DND-41 (cell line): ENCODE data around the gene RAB26.

ENCODE experiments used
- ATAC-seq: fragments of 200-7000 bp; cut with Tn5 transposase; 3 replicates; pipeline ENCODE4 v1.9.1; 2021; ENCODE audit warnings: low read depth; ENCODE audit not compliant: insufficient read depth
- DNase-seq: peaks from one replicate; pipeline ENCODE4 v3.0.0-alpha.2; 2020
- H2AFZ ChIP-seq: 2 replicates; pipeline ENCODE4 v1.6.0; 2012; ENCODE audit warnings: low read depth, low read length
- H3K27ac ChIP-seq: 2 replicates; pipeline ENCODE4 v1.5.1; 2012; ENCODE audit warnings: low read length, inconsistent platforms
- H3K27me3 ChIP-seq: fragments of 200-600 bp; sonication (generic); 2 replicates; pipeline ENCODE4 v1.6.0; 2012; ENCODE audit warnings: low read length, mild to moderate bottlenecking, inconsistent platforms; ENCODE audit not compliant: insufficient read depth, poor library complexity
- H3K36me3 ChIP-seq: 2 replicates; pipeline ENCODE4 v1.5.1; 2012; ENCODE audit warnings: low read length, inconsistent platforms; ENCODE audit not compliant: insufficient read depth
- H3K4me1 ChIP-seq: 2 replicates; pipeline ENCODE4 v1.5.1; 2012; ENCODE audit warnings: mild to moderate bottlenecking, low read length; ENCODE audit not compliant: insufficient read depth
- H3K4me2 ChIP-seq: 2 replicates; pipeline ENCODE4 v1.6.0; 2012; ENCODE audit warnings: mild to moderate bottlenecking, moderate library complexity, low read length, inconsistent platforms; ENCODE audit not compliant: insufficient read depth
- H3K4me3 ChIP-seq, 2 experiments: fragments of 200-600 bp in 1 of 2; shearing (Covaris generic) in 1 of 2; 2 replicates each; pipeline ENCODE4 v1.5.1; 2012 to 2016; ENCODE audit warnings: inconsistent platforms in 2 of 2, low read length in 2 of 2, mild to moderate bottlenecking in 2 of 2, low read depth in 1 of 2, moderate library complexity in 1 of 2
- H3K79me2 ChIP-seq: 2 replicates; pipeline ENCODE4 v1.6.0; 2012; ENCODE audit warnings: low read length, inconsistent platforms; ENCODE audit not compliant: insufficient read depth
- H3K9ac ChIP-seq: 2 replicates; pipeline ENCODE4 v1.6.0; 2012; ENCODE audit warnings: low read depth, mild to moderate bottlenecking, inconsistent platforms, low read length, moderate library complexity
- H3K9me3 ChIP-seq: 2 replicates; pipeline ENCODE4 v1.5.1; 2012; ENCODE audit warnings: low read length, moderate library complexity, mild to moderate bottlenecking, inconsistent platforms; ENCODE audit not compliant: insufficient read depth, severe bottlenecking
- H4K20me1 ChIP-seq: 2 replicates; pipeline ENCODE4 v1.6.0; 2012; ENCODE audit warnings: low read length; ENCODE audit not compliant: insufficient read depth
- EZH2 ChIP-seq: IDR thresholded peaks from 3 replicates; pipeline ENCODE4 v1.6.1; 2012; ENCODE audit warnings: borderline replicate concordance, low read depth, mild to moderate bottlenecking, moderate library complexity, low read length, inconsistent platforms; ENCODE audit not compliant: severe bottlenecking
- TF ChIP-seq, protein P1 (sequence below): IDR thresholded peaks from 2 replicates; pipeline ENCODE4 v1.5.1; 2012; ENCODE audit warnings: borderline replicate concordance, low read length, moderate library complexity, mild to moderate bottlenecking; ENCODE audit not compliant: poor library complexity, severe bottlenecking; ENCODE audit errors: extremely low read depth

The RAB26 gene

DNA sequence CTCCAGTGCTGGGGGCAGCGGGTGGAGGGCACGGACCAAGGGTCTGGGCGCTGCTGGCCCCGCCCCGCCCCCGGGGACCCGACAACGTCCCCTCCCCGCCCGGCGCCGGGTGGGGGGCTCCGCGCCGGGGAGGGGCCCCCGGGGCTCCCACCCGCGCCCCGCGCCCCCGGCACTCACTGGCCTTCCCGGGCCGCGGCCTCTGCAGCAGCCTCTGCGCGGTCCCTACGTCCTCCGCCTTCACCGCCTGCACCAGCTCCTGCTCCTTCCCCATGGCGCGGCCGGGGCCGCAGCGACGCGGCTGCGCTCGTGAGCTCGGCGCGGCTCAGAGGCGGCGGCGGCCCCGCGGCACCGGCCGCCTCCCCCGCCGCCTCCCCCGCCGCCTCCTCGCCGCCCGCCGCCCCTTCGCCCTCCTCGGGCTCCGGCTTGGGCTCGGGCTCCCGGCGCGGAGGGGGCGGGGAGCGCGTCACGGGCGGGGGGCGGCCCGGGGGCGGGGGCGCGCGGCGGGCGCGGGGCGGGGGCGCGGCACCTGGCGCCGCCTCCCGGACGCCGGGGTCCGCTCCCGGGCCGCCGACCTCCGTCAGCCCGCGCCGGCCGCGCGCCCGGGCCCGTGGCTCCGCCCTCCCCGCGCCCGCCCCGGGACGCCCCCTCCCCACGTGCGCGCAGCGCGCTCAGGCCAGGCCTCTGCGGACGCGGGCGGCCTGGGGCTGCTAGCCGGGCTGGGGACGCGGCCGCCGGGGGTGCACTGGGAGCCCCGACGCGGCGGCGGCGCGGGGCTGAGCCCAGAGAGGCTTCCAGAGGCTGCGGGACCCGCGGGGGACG, 47.9 kb downstream of the RAB26 start, which contains the start of gene CASKIN1:
Gene CASKIN1, minus strand, starts transcription at position 444 of the 819 bp plus-strand sequence. Its CDS starts 173 bp downstream, at position 271.
- ATAC-seq (peak; percentile 66), DNase-seq (no peak)
- Histone ChIP-seq H3K9ac (peak within 1 kb of the TSS; percentile 45; the same call in 1 of the 2 replicates), H3K9me3 (no peaks in the 10 kb centered on the region), H3K79me2 (no peaks in the 10 kb centered on the region), H4K20me1 (peaks cover 16% of the 10 kb centered on the region), H2AFZ (no peak within 1 kb of the TSS), H3K4me2 (peak within 1 kb of the TSS; percentile 69), H3K36me3 (no peaks in the 10 kb centered on the region), H3K27me3 (peaks cover 49% of the 10 kb centered on the region), H3K4me3 (peak within 1 kb of the TSS in 1 of 2 experiments; percentile 51; a peak in 2 of 4 replicates), H3K27ac (no peak within 1 kb of the TSS), H3K4me1 (peaks cover 12% of the 10 kb centered on the region)
- TF ChIP-seq EZH2: no peak
- TF ChIP-seq, protein P1, sequence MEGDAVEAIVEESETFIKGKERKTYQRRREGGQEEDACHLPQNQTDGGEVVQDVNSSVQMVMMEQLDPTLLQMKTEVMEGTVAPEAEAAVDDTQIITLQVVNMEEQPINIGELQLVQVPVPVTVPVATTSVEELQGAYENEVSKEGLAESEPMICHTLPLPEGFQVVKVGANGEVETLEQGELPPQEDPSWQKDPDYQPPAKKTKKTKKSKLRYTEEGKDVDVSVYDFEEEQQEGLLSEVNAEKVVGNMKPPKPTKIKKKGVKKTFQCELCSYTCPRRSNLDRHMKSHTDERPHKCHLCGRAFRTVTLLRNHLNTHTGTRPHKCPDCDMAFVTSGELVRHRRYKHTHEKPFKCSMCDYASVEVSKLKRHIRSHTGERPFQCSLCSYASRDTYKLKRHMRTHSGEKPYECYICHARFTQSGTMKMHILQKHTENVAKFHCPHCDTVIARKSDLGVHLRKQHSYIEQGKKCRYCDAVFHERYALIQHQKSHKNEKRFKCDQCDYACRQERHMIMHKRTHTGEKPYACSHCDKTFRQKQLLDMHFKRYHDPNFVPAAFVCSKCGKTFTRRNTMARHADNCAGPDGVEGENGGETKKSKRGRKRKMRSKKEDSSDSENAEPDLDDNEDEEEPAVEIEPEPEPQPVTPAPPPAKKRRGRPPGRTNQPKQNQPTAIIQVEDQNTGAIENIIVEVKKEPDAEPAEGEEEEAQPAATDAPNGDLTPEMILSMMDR: no peak

DNA sequence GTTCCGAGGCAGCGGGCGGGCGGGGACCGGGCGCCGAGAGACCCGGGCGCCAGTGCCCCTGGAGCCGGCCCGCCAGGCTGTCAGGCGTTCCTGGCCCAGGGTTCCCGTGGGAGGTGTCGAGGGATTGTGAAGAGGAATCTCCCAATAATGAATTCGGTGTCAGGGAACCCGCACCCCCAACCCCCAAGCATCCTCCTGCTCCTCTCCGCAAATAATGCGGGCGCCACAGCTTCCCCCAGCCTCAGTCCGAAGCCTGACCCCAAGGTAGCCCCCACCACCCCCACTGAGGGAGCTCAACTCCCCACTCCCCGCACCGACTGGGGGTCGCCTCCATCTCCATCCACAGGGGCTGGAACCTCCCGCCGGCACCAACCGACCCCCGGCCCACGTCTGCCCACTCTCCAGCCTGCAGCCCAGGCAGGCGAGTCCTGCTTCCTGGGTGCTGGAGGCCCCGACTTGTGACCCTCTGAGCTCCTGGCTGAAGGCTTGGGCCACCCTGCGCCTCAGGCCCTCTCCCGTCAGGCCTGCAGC, 48.6 kb downstream of the RAB26 start:
- H3K4me1 ChIP-seq: peaks cover 12% of the 10 kb centered on the region
- TF ChIP-seq, protein P1: no peak
- TF ChIP-seq EZH2: no peak
- H4K20me1 ChIP-seq: peaks cover 16% of the 10 kb centered on the region
- H2AFZ ChIP-seq: no peak overlapping the region
- peaks cover 49% of the 10 kb centered on the region for H3K27me3 ChIP-seq
- no peaks in the 10 kb centered on the region for H3K36me3 ChIP-seq
- no peak overlapping the region for H3K4me2 ChIP-seq
- ATAC-seq (no peak), DNase-seq (no peak)
- no peak overlapping the region for H3K4me3 ChIP-seq
- no peak overlapping the region for H3K27ac ChIP-seq
- H3K9ac ChIP-seq: no peak overlapping the region
- no peaks in the 10 kb centered on the region for H3K9me3 ChIP-seq
- H3K79me2 ChIP-seq: no peaks in the 10 kb centered on the region

DNA sequence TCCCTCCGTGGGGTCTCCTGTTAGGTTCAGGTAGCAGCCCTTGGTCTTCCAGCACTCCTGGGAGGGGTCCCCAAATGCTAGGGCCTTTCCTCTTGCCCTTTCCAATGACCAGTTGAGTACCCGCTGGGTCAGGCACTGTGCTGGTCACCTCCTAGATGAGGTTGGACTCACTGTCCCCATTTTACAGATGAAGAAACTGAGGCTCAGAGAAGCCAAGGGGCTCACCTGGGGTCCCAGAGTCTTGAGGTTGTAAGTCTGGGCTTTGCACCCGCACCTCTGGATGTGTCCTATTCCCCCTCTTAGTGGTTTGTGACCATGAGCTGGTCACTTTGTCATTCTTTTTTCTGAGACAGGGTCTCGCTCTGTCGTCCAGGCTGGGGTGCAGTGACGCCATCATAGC, 49.3 kb downstream of the RAB26 start:
- Histone ChIP-seq H3K4me2 (no peak overlapping the region), H4K20me1 (peaks cover 16% of the 10 kb centered on the region), H3K9me3 (no peaks in the 10 kb centered on the region), H3K36me3 (no peaks in the 10 kb centered on the region), H2AFZ (no peak overlapping the region), H3K27ac (no peak overlapping the region), H3K79me2 (no peaks in the 10 kb centered on the region), H3K27me3 (peaks cover 49% of the 10 kb centered on the region), H3K9ac (no peak overlapping the region), H3K4me1 (peaks cover 12% of the 10 kb centered on the region), H3K4me3 (no peak overlapping the region)
- TF ChIP-seq, protein P1: no peak
- no peak for TF ChIP-seq EZH2
- ATAC-seq: no peak
- DNase-seq: no peak
